Muscle layer of colon (tissue), 2 donors: ENCODE data around the gene PRSS3.
"Not testable (repeated sequence)": the region's sequence is repeated elsewhere in the genome, so short reads cannot be mapped to it uniquely, and the experiment has no call there.

ENCODE experiments used
- H3K27ac ChIP-seq: one replicate; pipeline ENCODE4 v1.7.0; 2013; ENCODE audit warnings: low read depth, mild to moderate bottlenecking, low read length, moderate library complexity
- H3K27me3 ChIP-seq, 2 donors: one replicate each; pipeline ENCODE4 v1.7.0; 2013; ENCODE audit warnings: low read length in 2 of 2, mild to moderate bottlenecking in 2 of 2; ENCODE audit not compliant: insufficient read depth in 2 of 2, control insufficient read depth in 1 of 2
- H3K36me3 ChIP-seq: one replicate; pipeline ENCODE4 v1.7.0; 2013; ENCODE audit warnings: mild to moderate bottlenecking, low read length; ENCODE audit not compliant: insufficient read depth
- H3K4me1 ChIP-seq: one replicate; pipeline ENCODE4 v1.7.0; 2013; ENCODE audit warnings: mild to moderate bottlenecking, low read length; ENCODE audit not compliant: insufficient read depth
- H3K4me3 ChIP-seq, 2 donors: one replicate each; pipeline ENCODE4 v1.7.0; 2013; ENCODE audit warnings: low read length in 2 of 2, low read depth in 1 of 2, mild to moderate bottlenecking in 1 of 2, moderate library complexity in 1 of 2
- H3K9ac ChIP-seq: one replicate; pipeline ENCODE4 v1.7.0; 2013; ENCODE audit warnings: low read length
- H3K9me3 ChIP-seq: one replicate; pipeline ENCODE4 v1.7.0; 2013; ENCODE audit warnings: mild to moderate bottlenecking, low read length
- donor health status: abdominal sarcoma.
- donor health status: Adenocarcinoma of cecum.

PRSS3 gene

DNA sequence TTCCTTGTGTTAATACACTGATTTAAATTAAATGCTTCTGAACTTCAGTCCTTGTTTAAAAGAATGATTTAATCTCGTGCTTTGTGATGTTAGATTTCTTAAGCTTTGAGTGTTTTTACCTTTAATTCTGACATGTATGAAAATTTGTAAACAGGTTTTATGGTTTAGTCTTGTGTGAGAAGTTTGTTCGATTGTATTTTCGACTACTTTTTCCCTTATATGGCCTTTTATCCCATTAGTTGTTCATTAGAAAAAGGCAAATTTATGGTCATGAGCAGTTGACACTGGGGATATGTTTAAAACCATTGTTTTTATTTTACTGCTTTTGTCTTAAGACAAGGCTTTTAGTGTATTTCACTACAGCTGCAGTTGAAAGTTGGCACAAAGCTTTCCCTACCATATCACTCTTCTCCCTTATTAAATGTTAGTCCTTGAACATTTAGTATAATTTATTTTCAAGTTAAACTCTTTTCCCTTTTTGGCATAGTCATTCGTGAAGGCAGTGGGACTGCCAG lies 24.9 kb downstream of the PRSS3 start:
- Histone ChIP-seq H3K4me1 (peaks cover 31% of the 10 kb centered on the region), H3K9ac (no peak overlapping the region), H3K36me3 (no peaks in the 10 kb centered on the region), H3K4me3 (no peak overlapping the region), H3K9me3 (no peaks in the 10 kb centered on the region), H3K27me3 (no peaks in the 10 kb centered on the region), H3K27ac (peak overlapping the region; percentile 13)

DNA sequence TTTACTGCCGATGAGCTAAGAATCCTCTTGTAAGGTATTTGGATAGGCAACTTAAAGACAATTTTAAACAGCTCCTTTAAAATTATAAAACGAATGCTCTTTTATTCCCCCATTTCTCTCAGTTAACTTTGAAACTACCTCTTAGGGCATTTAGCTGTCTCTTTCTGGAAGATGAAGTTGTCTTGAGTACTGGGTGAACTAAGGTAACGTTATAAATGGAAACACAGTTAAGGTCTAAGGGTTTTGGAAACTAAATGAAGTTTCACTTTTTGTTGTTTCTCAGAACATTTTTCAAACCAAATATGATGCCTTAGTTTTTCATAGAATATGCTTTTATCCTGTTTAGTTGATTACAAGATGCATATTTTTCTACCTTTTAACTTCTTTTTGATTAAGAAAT lies 28.4 kb downstream of the PRSS3 start:
- Histone ChIP-seq H3K4me1 (peaks cover 23% of the 10 kb centered on the region), H3K27ac (no peak overlapping the region), H3K9ac (no peak overlapping the region), H3K36me3 (no peaks in the 10 kb centered on the region), H3K4me3 (no peak overlapping the region), H3K9me3 (no peaks in the 10 kb centered on the region), H3K27me3 (no peaks in the 10 kb centered on the region)

GRCh38 chr9:33827285-33827684 lies 31.9 kb downstream of the PRSS3 start:
- H3K36me3 ChIP-seq, H3K27ac ChIP-seq, H3K27me3 ChIP-seq, H3K4me3 ChIP-seq, H3K4me1 ChIP-seq, H3K9me3 ChIP-seq, H3K9ac ChIP-seq: not testable (repeated sequence)

DNA sequence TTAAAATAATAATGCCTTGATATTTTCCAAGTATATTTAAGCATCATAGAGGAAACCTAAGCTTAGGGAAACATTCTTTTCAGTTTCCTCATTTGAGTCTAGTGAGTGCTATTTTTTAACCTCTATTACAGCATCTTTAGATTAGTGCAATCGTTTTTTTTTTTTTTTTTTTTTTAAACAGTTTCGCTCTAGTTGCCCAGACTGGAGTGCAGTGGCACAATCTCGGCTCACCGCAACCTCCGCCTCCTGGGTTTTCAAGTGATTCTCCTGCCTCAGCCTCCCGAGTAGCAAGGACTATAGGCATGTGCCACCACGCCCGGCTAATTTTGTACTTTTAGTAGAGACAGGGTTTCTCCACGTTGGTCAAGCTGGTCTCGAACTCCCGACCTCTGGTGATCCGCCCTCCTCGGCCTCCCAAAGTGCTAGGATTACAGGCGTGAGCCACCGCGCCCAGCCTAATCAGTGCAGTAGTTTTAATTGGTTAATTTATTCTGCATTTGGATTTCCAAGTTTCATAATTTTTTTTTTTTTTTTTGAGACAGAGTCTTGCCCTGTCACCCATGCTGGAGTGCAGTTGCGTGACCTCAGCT lies 34.4 kb downstream of the PRSS3 start:
- not testable (repeated sequence) for H3K9me3 ChIP-seq, H3K4me1 ChIP-seq, H3K36me3 ChIP-seq, H3K27ac ChIP-seq, H3K9ac ChIP-seq, H3K27me3 ChIP-seq, H3K4me3 ChIP-seq

- H3K9me3 ChIP-seq, result no peaks in the 10 kb centered on the region
- no peaks in the 10 kb centered on the region for H3K36me3 ChIP-seq
- peaks cover 14% of the 10 kb centered on the region for H3K4me1 ChIP-seq
- H3K9ac ChIP-seq, result no peak overlapping the region
- H3K27me3 ChIP-seq, result no peaks in the 10 kb centered on the region
- H3K27ac ChIP-seq, result no peak overlapping the region
- H3K4me3 ChIP-seq, result no peak overlapping the region
Measured at GRCh38 chr9:33835625-33836260, 40.4 kb downstream of the PRSS3 start.

GRCh38 chr9:33836261-33836660 lies 40.9 kb downstream of the PRSS3 start:
- not testable (repeated sequence) for H3K27ac ChIP-seq, H3K9me3 ChIP-seq, H3K27me3 ChIP-seq, H3K36me3 ChIP-seq, H3K4me3 ChIP-seq, H3K9ac ChIP-seq
- H3K4me1 ChIP-seq, result peaks cover 18% of the 10 kb centered on the region

DNA sequence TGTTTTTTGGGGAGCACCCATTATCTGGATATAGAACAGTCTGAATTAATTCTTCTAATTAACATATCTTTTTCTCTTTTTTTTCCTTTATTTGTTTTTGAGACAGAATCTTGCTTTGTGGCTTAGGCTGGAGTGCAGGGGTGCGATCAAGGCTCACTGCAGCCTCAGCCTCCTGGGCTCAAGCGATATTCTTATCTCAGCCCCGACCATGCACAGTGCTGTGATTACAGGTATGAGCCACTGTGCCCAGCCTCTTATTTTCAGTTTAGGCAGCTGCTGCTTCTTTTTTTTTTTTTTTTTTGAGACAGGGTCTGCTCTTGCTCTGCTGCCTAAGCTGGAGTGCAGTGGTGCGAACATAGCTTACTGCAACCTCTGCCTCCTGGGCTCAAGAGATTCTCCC lies 41.8 kb downstream of the PRSS3 start:
- no peaks in the 10 kb centered on the region for H3K9me3 ChIP-seq
- H3K36me3 ChIP-seq, result no peaks in the 10 kb centered on the region
- H3K4me1 ChIP-seq, result peaks cover 27% of the 10 kb centered on the region
- no peak overlapping the region for H3K9ac ChIP-seq
- H3K27ac ChIP-seq, result no peak overlapping the region
- H3K4me3 ChIP-seq, result no peak overlapping the region
- no peaks in the 10 kb centered on the region for H3K27me3 ChIP-seq

- H3K9ac ChIP-seq, result no peak overlapping the region
- no peaks in the 10 kb centered on the region for H3K36me3 ChIP-seq
- no peaks in the 10 kb centered on the region for H3K27me3 ChIP-seq
- no peak overlapping the region for H3K27ac ChIP-seq
- H3K4me1 ChIP-seq, result peaks cover 34% of the 10 kb centered on the region
- H3K9me3 ChIP-seq, result no peaks in the 10 kb centered on the region
- H3K4me3 ChIP-seq, result no peak overlapping the region
Measured at GRCh38 chr9:33840381-33840780, 45.0 kb downstream of the PRSS3 start.

DNA sequence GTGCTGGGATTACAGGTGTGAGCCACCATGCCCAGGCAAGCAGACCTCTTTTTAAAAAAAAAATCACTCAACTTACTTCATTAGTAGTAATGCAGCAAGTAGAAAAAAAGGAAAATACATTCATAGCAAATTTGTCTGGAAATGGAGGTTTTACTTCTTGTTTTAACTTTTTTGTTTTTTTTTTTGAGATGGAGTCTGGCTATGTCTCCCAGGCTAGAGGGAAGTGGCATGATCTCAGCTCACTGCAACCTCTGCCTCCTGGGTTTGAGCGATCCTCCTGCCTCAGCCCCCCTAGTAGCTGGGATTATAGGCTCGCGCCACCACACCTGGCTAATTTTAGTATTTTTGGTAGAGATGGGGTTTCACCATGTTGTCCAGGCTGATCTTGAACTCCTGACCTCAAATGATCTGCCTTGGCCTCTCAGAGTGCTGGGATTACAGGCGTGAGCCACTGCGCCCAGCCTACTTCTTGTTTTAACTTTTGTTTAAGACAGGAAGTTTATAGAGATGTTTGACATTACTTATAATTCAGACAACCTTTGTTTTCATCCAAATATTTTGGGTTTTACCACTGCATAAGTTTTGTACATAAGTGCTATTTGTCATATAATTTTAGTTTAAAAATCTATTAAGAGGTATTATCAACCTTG lies 48.1 kb downstream of the PRSS3 start:
- Histone ChIP-seq H3K27ac (no peak overlapping the region), H3K4me1 (peaks cover 30% of the 10 kb centered on the region), H3K9me3 (no peaks in the 10 kb centered on the region)

GRCh38 chr9:33846231-33846630 lies 50.9 kb downstream of the PRSS3 start:
- H3K36me3 ChIP-seq, result no peaks in the 10 kb centered on the region
- no peak overlapping the region for H3K4me3 ChIP-seq
- no peaks in the 10 kb centered on the region for H3K9me3 ChIP-seq
- no peak overlapping the region for H3K27ac ChIP-seq
- no peaks in the 10 kb centered on the region for H3K27me3 ChIP-seq
- H3K9ac ChIP-seq, result no peak overlapping the region
- H3K4me1 ChIP-seq, result peaks cover 23% of the 10 kb centered on the region

More for the DNA sequence above, 48.1 kb downstream of the PRSS3 start:
- Histone ChIP-seq H3K36me3 (no peaks in the 10 kb centered on the region), H3K9ac (no peak overlapping the region), H3K4me3 (no peak overlapping the region), H3K27me3 (no peaks in the 10 kb centered on the region)

DNA sequence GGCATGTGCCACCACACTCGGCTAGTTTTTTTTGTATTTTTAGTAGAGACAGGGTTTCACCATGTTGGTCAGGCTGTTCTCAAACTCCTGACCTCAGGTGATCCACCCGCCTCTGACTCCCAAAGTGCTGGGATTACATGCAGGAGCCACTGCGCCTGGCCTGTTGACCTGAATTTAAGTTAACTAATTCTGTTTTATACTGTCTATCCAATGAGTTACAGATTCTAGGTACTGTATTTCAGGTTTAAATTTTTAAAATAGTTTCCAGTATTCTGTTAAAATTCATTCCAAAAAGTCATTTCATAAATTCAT lies 52.5 kb downstream of the PRSS3 start:
- not testable (repeated sequence) for H3K27ac ChIP-seq, H3K27me3 ChIP-seq, H3K9me3 ChIP-seq, H3K4me3 ChIP-seq, H3K9ac ChIP-seq, H3K36me3 ChIP-seq
- H3K4me1 ChIP-seq, result peaks cover 23% of the 10 kb centered on the region
